ENCODE measurements around the gene UBR3.

- TF ChIP-seq POLR2AphosphoS5 (IDR thresholded peaks at IDR 0.05; ENCODE audit: low read depth, low read length), result no peak
- no peak for TF ChIP-seq POLR2A (IDR thresholded peaks at IDR 0.05; ENCODE audit: low read depth, low read length)
- TF ChIP-seq SPI1 (IDR thresholded peaks at IDR 0.05; ENCODE audit: low read depth, low read length), result no peak
- TF ChIP-seq TAF1 (IDR thresholded peaks at IDR 0.05; ENCODE audit: low read depth, low read length), result no peak
Measured at GRCh38 chr2:169980001-169980400, 152.7 kb downstream of the UBR3 start.

Measured in GM12891 (cell line).